NOMO-1 (cell line): ENCODE results near the gene NKD1.
A peak's percentile ranks its signal among the peaks of the same experiment; 100 is the strongest.

Experiments used
- DNase-seq, 2 experiments: peaks; one replicate each; lab custom pipeline; 2025; ENCODE audit not compliant: unreplicated experiment in 2 of 2; lab: John Stamatoyannopoulos, UW

The NKD1 gene

DNA sequence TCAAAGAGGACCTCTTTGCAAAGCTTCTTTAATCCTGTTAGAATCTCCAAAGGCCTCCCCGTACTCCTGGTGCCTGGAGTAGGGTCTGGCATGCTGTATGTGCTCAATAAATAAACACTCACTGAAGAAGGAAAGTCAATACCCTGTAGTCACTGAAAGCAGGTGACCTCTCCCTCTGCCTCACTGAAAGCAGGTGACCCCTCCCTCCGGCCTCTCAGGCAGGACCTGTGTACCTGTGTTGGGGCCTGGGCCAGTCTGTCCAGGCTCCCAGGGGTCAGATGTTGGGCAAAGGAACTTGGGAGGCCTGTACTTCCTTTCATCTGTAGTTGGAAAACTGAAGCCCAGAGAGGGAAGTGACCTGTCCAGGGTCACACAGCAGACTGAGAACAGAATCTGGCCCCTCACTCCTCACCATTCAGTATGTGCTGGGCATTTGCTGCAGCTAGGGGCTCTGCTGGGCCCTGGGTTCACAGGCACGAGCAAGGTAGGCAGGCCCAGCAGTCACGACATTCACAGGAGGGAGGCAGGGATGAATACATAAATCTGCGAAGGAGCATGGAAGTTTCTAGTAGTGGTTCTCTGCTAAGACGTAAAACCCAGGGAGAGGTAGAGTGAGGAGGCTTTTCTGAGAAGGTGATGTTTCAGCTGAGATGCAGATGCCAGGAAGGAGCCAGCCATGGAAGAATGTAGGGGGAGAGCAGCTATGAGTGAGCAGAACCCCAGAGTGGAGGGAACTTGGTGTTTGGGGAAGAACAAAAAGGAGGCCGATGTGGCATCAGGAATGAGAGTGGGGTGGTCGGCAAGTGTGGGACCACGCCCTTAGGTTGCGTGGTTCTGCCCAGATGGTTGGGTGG is 64.0 kb downstream of the NKD1 start:
- no peak for DNase-seq

DNA sequence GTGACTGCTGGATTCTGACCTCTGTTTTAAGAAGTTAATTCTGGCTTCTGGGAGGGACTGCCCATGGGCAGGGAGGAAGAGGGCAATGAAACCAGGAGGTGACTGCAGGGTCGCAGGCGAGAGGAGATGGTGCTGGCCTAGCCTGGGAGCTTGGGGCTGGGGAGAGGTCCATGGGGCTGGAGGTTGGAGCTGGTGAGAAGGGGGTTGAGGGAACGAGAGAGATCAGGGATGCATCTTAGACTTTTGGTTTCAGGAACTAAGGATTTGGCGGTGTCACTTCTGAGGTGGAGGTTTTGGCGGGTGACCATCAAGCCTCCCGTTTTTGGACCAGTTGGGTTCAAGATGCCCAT is 64.6 kb downstream of the NKD1 start:
- DNase-seq, result no peak

DNA sequence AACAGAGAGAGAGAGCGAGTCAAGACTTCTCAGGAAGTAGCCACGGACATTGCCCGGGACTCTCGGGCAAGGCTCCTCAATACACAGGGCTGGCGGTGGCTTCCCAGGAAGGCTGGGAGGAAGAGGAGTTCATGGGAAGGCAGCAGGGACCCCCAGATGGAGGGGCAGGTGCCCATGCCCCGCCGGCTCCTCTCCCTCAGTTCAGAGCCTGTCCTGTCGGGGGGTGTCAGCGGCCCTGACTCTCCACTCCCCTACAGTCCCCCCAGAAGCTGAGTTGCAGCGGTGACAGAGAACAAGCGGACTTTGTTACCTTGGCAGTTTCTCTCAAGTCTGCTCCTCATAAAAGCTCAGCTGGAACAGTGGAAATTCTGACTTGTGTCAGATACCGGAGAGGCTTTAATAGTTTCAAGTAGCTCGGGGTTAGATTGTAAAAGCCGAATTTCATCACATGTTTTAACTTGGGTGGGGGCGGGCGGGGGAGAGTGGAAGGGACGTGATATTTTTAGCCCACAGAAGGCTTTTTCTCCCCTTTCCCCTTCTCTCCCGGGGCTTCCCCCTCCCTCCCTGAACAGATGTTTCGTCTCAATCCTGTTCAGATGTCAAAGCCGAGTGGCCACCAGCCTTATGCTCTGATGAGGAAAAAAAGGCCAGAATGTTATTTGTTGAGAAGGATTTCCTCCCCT is 65.2 kb downstream of the NKD1 start:
- no peak for DNase-seq

DNA sequence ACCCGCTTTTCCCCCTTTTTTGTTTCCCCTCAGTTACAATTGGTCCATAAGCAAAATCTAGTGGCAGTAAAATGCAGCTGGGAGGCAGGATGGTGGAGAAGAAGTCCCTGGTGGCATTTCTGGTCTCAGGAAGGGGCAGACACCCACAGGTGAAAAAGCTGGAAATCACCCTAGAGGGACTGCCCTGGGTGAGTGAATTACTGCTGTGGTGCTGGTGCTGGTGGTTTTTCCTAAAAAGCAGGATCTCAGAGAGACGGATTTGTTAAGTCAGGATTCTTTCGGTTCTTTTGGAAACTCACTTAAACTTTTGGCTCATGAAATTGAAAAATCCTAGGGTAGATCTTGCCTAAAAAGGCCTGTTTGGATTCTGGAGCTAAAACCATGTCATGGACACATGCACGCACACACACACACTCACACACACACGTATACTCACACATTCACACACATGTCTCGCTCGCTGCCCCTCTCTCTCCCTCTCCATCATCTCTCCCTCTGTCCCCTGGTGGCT is 65.8 kb downstream of the NKD1 start:
- DNase-seq, result no peak

DNA sequence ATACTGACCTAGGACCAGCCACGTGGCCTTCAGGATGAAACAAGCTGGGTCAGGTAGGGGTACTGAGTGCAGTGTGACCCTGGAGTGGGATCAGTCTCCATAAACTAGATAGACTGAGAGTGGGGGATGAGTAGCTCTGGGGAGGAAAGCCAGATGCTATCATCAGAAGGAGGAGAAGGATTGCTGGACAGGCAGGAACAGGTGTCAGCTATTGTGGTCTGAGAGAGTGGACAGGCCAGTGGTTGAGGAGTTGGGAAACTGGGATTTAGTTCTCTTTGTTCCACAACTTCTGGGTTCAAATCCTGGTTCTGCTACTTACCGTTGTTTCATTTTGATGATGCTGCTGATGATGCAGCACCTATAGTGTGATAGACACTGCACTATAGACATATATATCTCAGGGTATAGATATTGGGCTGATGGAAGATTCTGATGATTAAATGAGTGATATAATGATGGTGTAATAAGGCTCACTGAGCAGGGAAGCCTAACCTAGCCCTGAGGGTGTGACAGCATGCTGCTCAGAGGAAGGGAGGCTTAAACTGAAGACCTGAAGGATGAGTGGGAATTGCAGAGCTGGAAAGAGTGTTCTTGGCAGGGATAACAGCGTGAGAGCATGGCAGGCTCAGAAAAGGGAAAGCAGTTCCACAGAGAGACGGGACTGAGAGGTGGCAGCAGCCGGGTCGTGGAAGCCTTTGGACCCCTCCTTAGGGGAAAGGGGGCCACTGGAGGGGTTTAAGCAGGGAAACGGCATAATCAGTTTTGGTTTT is 66.9 kb downstream of the NKD1 start:
- no peak for DNase-seq

DNA sequence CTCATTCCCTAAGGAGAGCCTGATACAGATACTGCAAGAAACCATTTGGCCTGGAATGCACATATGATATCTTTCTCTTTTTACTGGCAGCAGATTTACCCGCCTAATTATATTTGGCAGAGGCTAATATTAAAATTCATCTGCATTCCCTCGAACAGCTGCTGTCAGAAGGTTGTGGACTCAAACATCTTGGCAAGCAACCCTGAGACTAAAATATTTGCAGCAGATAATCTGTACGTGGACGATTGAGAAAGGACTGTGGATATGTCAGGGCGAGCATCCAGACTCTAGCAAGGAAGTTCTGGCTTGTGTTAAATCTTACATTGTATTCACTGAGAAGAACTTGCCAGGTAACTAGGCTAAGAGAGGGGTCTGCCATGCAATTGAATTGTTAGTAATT is 67.7 kb downstream of the NKD1 start:
- DNase-seq, result no peak

DNA sequence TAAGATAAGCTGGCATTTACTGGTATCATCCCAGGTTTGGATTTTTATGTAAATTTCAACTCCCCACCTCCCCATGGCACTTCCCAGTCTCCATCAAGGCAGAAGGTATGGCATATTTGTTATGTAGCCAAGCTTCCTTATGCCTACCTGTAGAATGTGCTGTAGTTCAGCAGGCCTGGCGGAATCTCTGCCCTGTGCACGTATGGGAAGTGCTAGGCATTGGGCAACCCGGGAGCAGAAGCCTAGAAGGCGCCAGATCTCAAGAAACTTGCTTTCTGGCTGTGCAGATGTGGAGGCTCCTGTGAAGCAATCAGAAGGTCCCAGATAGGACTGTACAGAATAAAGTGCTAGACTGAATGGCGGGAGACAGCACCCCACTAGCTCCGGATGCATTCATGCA is 68.2 kb downstream of the NKD1 start:
- no peak for DNase-seq

DNA sequence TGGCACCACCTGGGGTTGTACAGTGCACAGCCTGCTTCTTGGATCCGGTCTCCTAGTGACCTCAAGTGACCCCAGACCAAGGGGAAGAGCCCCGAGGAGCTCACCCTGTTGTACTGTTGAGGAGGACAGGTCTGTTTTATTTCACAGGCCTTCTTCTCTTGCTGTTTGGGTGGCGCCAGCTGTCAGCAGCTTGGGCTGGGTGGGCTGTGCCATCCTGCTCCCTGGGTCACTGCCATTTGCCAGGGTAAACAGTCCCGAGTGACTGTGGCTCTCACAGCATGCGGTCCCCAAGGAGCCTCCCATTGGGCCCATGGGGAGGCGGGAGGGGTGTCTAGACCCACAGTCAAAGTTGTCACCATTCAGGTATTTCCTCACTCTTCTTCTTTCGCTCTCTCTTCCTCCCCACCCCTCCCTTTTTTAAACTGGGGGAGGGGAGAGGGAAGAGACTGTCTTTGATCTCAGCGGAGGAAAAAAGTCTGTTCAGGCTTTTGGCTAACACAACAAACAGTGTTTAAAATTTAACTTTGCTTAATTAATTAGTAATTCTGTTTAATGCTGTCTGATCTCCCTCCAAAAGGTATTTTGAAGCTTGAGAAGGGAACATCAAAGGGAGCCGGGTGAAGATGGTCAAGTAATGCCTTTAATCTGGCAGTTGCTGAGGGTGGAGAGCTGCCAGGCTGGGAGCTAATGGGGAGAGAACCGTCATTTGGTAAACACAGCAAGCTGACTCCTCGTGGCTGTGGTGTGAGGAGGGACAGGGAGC is 68.9 kb downstream of the NKD1 start:
- DNase-seq, result no peak

DNA sequence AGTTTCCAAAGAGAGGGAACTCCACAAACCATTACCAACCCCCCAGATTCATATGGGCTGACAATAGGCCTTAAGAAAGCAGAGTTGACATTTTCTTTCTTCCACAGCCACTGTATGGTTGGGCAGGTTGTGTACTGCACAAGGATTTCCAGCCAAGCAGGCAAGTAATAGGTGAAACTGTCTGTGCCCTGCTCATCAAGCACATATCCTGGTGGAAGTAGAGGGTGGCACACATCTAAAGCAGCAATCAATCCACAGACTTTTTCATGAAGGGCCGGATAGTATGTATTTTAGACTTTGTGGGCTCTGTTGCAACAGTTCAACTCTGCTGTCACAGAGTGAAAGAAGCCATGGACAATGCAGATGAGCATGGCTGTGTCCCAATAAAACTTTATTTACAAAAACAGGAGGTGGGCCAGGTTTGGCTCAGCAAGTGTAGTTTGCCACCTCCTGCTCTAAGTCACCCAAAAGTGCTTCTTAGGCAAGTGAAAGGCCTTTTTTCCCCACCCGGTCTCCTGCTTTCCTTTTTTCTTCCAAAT is 69.5 kb downstream of the NKD1 start:
- DNase-seq, result no peak

DNA sequence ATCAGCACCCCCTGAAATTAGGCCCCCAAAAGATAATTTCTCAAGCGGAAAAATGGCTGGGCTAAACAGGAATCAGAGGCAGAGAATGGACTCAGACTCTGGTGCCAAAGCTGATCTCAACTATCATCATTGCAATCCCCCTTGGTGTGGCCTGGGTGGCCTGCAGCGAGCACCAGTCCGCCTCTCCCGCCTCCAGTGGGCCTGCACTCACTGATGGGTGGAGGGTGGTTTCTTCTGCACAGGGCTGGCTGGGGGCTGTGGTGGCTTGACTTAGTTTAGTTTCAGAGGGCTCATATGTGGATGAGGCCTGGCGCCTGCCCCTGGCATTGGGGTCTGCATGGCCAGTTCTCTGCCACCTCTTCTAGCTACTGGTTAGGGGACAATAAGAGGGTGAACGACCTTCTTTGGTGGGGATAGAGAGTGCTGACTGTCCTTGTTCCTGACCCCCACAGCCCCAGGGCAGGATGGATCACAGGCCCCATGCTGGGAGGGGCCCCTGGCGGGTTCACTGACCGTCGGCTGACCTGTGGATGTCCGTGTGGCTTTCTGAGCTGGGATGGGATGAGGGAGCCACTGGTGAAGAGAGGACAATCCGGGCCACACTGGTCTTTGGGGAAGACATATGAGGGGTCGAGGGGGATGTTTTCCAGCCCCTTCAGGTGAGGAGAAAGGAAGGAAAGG is 70.2 kb downstream of the NKD1 start:
- no peak for DNase-seq

DNA sequence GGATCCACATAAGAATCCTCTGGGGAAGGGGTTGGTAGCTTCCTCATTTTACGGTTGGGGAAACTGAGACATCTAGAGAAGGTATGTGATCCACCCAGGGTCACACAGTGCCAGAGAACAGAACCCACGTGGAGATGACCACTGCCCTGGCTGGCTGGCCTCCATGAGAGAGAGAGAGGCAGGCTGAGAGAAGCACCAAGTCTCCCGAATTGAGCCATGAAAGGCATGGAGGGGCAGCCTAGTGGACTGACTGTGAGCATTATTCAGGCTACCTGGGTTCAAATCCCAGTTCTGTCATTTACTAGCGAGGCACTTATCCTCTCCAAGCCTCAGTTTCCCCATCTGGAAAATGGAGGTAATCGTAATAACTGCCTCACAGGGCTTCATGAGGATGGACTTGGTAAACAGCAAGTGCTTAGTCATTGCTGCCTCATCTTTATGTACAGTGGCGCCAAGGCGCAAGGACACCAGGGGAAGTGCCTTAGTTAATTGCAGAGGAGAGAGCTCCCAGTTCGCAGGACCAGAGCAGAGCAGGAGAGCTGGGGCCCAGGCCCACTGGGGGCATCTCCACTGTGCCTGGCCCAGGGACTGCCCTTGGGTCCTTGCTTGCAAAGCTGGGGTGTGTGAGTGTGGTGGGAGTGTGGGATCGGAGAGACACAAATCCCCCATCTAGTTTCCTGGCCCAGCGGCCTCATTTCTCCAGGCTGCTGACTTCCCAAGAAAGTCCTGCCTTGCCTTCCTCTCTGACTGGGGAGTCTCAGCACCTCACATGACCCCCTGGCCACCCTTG is 71.7 kb downstream of the NKD1 start:
- no peak for DNase-seq

DNA sequence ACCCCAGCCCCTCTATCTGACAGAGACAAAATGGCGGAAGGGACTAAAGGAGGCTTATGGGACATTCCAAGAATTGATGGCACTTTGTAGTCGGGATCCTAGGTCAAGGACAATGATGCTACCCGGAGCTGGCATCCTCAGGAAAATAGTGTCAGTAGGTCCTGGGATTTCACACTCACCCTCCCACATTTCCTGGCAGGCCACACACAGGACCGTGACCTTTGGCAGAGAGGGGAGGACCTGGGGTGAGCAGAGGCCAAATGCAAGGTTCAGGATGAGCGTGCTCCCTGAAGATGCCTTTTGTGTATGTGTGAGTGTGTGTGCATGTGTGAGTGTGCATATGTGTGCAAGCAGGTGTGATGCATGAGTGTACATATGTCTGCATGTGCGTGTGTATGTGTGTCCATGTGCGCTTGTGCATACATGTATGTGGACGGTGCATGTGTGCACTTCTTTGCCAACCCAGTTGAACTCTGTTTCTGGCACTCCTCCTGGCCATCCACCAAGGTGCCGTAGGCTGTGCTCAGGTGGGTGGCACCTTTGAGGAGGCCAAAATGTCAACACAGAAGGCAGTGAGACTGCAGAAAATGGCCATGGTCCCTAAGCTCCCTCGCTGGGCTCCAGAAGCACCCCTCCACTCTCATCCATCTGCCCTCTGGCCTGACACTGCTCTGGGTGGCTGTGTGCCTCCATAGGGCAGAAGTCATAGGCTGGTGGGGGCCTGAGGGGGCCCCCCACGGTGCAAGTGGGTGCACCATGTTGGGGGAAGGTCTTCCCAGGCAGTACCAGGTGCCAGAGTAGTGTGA is 72.7 kb downstream of the NKD1 start:
- DNase-seq, result no peak

DNA sequence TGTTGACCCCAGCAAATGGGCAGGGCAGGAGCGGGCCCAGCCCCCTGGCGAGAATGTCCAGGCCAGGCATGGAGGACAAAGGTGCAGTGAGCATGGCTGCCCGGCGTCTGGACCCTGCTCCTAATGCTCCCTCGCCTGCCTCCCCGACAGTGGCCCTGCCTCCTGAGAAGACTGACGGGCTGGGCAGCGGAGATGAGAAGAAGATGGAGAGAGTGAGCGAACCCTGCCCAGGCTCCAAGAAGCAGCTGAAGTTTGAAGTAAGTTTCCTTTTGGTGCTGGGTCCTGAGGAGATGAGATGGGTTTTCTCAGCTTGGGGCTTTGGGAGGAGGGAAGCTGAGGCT is 73.2 kb downstream of the NKD1 start:
- DNase-seq, result no peak

DNA sequence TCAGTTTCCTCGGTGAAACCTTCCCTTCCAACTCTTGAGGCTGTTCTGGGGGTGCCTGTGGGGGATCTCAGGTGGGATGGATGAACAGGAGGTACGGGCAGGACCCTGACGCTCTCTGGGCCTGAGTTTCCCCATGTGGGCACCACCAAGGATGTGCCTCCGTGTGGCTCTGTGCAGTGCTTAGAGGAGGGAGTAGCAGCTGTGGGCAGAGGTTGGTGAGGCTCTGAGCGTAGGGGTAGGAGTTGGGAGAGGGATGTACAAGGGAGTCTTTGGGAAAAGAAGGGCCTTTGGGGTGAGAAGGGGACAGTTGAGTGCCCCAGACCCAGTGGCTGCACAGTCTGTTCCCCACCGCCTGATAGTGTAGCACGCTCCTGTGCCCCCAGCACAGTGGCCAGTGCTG is 73.8 kb downstream of the NKD1 start:
- no peak for DNase-seq

DNA sequence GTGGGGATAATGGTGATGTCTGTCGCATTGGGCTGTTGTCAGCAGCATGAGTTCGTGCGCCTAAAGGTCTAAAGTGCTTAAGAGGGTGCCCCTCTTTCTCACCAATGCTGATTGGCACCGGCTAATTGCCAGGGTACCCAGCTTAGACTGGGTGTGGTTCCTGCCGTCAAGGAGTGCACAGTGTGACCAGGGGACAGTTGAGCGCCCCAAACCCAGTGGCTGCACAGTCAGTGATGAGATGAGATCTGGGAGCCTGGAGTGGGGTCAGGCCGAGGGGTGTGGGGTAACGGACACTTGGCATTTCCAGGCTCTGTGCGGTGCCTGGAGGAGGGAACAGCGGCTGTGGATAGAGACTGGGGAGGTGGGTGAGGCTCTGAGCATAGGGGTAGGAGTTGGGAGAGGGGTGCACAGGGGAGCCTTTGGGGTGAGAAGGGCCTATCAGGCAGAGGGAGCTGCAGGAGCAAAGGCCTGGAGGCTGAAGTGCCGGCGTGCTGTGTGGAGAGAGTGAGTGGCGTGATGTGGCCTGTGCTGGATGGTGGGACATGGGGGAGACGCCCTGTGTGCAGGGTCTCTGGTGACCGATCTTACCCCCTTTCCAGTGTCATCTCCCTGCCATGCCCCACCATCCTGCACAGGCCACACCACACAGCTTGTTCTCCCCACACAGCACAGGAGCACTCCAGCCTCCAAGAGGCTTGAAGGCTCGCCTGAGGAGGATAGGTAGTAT is 74.6 kb downstream of the NKD1 start:
- no peak for DNase-seq

DNA sequence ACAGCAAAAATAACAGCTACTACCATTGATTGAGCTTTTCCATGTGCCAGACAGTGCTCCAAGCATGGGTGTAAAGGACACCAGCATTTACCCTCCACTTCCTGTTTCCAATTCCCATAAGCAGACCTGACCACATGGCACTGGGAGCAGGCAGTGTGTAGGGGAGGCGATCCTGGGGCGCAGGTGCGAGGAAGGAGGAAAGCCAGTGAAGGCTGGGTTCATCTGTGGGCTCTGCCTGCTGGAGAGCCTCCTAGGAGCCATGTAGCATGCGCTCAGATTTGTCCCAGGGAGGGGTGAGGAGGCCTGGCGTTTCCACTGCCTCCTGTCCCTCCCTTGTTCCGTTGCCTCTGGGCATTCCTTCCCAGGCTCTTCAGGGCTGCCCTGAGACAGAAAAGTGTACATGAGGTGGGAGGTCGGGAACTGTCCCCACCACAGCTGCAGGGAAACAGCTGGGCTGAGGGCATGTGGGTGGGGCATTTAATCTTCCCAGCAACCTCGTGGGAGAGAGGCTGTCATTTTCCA is 76.3 kb downstream of the NKD1 start:
- no peak for DNase-seq

DNA sequence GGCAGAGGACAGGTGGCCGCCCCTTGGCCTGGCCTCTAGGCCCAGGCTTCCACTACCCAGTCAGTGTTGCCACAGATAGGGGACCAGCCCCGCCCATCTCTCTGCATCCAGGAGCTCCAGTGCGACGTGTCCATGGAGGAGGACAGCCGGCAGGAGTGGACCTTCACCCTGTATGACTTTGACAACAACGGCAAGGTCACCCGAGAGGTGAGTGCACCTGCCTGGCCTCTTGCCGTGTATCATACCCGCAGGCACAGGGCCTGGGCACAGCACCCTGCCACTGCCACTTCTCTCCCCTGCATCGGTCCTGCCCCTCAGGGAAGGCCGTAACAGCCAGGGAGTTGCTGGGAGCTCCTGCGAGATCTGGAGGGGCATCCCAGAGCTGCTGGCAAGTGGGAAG is 77.2 kb downstream of the NKD1 start:
- no peak for DNase-seq

DNA sequence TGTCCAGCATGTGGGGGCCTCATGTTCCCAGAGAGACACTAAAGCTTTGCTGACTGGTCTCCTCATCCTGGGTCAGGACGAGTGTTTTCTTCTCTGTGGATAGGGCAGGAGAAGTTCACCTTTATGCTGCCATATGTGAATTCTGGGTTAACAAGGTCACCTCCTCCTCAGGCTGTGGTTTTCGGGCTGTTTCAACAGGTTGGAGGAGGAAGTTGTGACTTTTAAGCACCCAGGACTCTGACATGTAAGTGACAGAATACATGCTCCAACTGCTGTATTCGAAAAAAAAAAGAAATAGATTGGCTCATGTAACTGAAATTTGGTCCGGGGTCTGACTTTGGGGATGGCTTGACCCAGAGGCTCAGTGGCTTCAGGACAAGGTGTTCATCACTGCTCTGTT is 78.7 kb downstream of the NKD1 start:
- peak in 1 of 2 experiments; percentile 56 for DNase-seq
